HepG2 (cell line): ENCODE results near the gene HNRNPF. TPM values are rescaled to one million over a fixed set of nuclear protein-coding genes. Genes with fewer than 3 reads are reported as not detected.
A peak's percentile ranks its signal among the peaks of the same experiment; 100 is the strongest.

Experiments used
- ASH2L ChIP-seq: fragments of 300-600, 200-600 bp; sonication (generic); IDR thresholded peaks from 2 replicates; pipeline ENCODE4 v1.7.0; 2017; ENCODE audit warnings: low read depth, mild to moderate bottlenecking, moderate library complexity, mixed read lengths, low read length; ENCODE audit not compliant: insufficient read length
- FOXC1 ChIP-seq: sonication (generic); formaldehyde crosslinking; IDR thresholded peaks from 2 replicates; pipeline ENCODE4 v1.8.0; 2022; ENCODE audit warnings: mild to moderate bottlenecking, missing genetic modification reagents, borderline replicate concordance
- GATAD1 ChIP-seq: IDR thresholded peaks from 2 replicates; pipeline ENCODE4 v1.6.1; 2016; ENCODE audit warnings: missing genetic modification reagents, missing compliant biosample characterization
- GFI1 ChIP-seq: sonication (generic); formaldehyde crosslinking; IDR thresholded peaks from 2 replicates; pipeline ENCODE4 v1.5.0; 2020; ENCODE audit warnings: missing genetic modification reagents, mild to moderate bottlenecking, borderline replicate concordance
- HNRNPL ChIP-seq: fragments of 200-400 bp; formaldehyde crosslinking; IDR thresholded peaks from 2 replicates; pipeline ENCODE4 v1.6.1; 2017; ENCODE audit warnings: mild to moderate bottlenecking, low read depth, low read length
- NBN ChIP-seq: fragments of 450-650 bp; conservative IDR thresholded peaks from 2 replicates; pipeline ENCODE4 v1.6.1; 2017
- POLR2AphosphoS5 ChIP-seq: IDR thresholded peaks from 2 replicates; pipeline ENCODE4 v1.6.1; 2012; ENCODE audit warnings: low read depth, low read length
- SAFB2 ChIP-seq: sonication (generic); formaldehyde crosslinking; IDR thresholded peaks from 2 replicates; pipeline ENCODE4 v1.5.1; 2020; ENCODE audit warnings: missing genetic modification reagents, low read depth, mild to moderate bottlenecking, borderline replicate concordance
- SMAD3 ChIP-seq: sonication (generic); formaldehyde crosslinking; IDR thresholded peaks from 2 replicates; pipeline ENCODE4 v1.4.0; 2020; ENCODE audit warnings: missing genetic modification reagents
- SRY ChIP-seq: sonication (generic); formaldehyde crosslinking; IDR thresholded peaks from 2 replicates; pipeline ENCODE4 v1.8.0; 2022; ENCODE audit warnings: mild to moderate bottlenecking, missing genetic modification reagents
- ZFY ChIP-seq: sonication (generic); formaldehyde crosslinking; IDR thresholded peaks from 2 replicates; pipeline ENCODE4 v1.4.0; 2020; ENCODE audit warnings: missing genetic modification reagents
- ZNF230 ChIP-seq: sonication (generic); formaldehyde crosslinking; IDR thresholded peaks from 2 replicates; pipeline ENCODE4 v1.4.0; 2020; ENCODE audit warnings: mild to moderate bottlenecking, missing genetic modification reagents
- ZNF235 ChIP-seq: sonication (generic); formaldehyde crosslinking; IDR thresholded peaks from 2 replicates; pipeline ENCODE4 v1.8.1; 2023; ENCODE audit warnings: mild to moderate bottlenecking, missing genetic modification reagents, borderline replicate concordance
- ZNF274 ChIP-seq: sonication (generic); formaldehyde crosslinking; IDR thresholded peaks from 2 replicates; pipeline ENCODE4 v1.5.1; 2020; ENCODE audit warnings: mild to moderate bottlenecking, missing genetic modification reagents
- ZNF296 ChIP-seq: sonication (generic); formaldehyde crosslinking; conservative IDR thresholded peaks from 2 replicates; pipeline ENCODE4 v1.5.0; 2020; ENCODE audit warnings: mild to moderate bottlenecking, missing genetic modification reagents
- ZNF484 ChIP-seq: sonication (generic); formaldehyde crosslinking; IDR thresholded peaks from 2 replicates; pipeline ENCODE4 v1.5.1; 2020; ENCODE audit warnings: mild to moderate bottlenecking, low read depth, missing genetic modification reagents, borderline replicate concordance
- ZNF790 ChIP-seq: sonication (generic); formaldehyde crosslinking; IDR thresholded peaks from 2 replicates; pipeline ENCODE4 v1.8.0; 2022; ENCODE audit warnings: missing genetic modification reagents, mild to moderate bottlenecking, borderline replicate concordance
- polyA plus RNA-seq, 8 experiments: library from polyadenylated mRNA; depleted of rRNA in 3 of 8; stranded (reverse) in 7 of 8; unstranded in 1 of 8; fragments of >200 nt; fragmentation: Illumina TruSeq in 4 of 8; extraction: Trizol in 4 of 8; gene quantifications; 2 replicates each; pipeline versions ENCODE4 v1.2.1 to v1.2.3, GENCODE V29; 2011 to 2016; ENCODE audit warnings: low read depth in 4 of 8, missing spikeins in 1 of 8, mixed read lengths in 1 of 8; ENCODE audit not compliant: insufficient read depth in 1 of 8
- total RNA-seq, 5 experiments: library from RNA; depleted of rRNA; stranded (reverse); fragments of >200 nt; fragmentation: Illumina TruSeq; extraction: Trizol; gene quantifications; 2 replicates each; pipeline ENCODE4 v1.2.3, GENCODE V29; 2016; ENCODE audit warnings: low read depth in 1 of 5
- TF ChIP-seq, protein P1 (sequence below): sonication (generic); formaldehyde crosslinking; IDR thresholded peaks from 2 replicates; pipeline ENCODE4 v1.5.0; 2020; ENCODE audit warnings: mild to moderate bottlenecking, missing genetic modification reagents, borderline replicate concordance
- TF ChIP-seq, protein P2 (sequence below): IDR thresholded peaks from 2 replicates; pipeline ENCODE4 v1.6.1; 2016; ENCODE audit warnings: low read depth
- TF ChIP-seq, protein P3 (sequence below): IDR thresholded peaks from 2 replicates; pipeline ENCODE4 v1.6.1; 2016; ENCODE audit warnings: low read depth, control low read depth
- TF ChIP-seq, protein P4 (sequence below): sonication (generic); formaldehyde crosslinking; IDR thresholded peaks from 2 replicates; pipeline ENCODE4 v1.9.0; 2022; ENCODE audit warnings: missing genetic modification reagents, mild to moderate bottlenecking, borderline replicate concordance

HNRNPF gene
- total and polyA plus RNA-seq, 2 of the 13 experiments (the other 11 are each of a cell fraction or from before 2014, with no cell fraction given), result 166 to 308 TPM

DNA sequence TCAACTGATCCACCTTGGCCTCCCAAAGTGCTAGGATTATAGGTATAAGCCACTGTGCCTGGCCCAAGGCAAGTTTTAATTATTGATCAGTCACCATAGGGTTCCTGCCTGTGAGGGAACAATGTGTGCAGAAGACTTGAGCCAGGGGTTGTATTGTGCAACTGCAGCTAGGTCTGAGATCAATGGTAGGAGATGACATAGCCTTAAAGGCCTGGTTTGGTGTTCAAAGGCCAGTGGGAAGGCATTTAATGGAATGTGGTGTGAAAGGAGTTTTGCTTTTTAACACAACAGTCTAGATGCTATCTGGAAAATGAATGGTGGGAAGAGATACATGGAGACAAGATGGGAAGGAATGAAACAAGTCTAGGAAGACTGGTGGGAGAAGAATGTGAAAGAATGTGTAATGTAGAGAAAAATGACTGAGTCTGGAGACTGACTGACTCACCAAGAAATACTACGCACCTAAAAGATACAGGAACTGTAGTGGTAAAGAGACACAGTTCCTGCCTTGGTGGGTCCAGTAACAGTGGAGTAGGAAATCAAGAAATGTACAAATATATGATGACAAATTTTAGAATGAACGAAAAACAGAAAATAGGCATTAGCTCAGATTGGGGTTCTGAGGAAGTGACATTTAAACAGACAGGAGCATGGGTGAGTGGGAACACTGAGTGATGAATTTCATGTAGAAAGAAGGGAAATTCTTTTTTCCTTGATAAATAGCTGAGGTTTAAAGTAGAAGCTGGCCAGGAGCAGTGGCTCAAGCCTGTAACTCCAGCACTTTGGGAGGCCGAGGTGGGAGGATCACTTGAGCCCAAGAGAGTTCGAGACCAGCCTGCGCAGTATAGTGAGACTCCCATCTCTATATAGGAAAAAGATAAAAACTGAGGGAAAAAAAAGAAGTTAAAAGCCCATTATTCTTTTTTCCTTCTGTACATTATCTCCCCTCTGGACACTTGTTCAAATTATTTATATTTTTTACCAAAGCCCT lies 9.4 kb downstream of the HNRNPF start (continued):
- TF ChIP-seq, protein P1, sequence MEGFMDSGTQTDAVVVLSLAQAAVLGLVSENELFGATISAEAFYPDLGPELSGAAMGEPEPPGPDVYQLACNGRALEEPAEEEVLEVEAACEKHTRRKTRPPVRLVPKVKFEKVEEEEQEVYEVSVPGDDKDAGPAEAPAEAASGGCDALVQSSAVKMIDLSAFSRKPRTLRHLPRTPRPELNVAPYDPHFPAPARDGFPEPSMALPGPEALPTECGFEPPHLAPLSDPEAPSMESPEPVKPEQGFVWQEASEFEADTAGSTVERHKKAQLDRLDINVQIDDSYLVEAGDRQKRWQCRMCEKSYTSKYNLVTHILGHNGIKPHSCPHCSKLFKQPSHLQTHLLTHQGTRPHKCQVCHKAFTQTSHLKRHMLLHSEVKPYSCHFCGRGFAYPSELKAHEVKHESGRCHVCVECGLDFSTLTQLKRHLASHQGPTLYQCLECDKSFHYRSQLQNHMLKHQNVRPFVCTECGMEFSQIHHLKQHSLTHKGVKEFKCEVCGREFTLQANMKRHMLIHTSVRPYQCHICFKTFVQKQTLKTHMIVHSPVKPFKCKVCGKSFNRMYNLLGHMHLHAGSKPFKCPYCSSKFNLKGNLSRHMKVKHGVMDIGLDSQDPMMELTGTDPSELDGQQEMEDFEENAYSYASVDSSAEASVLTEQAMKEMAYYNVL (CRISPR knock-in tag), result 0 out of 2 replicates have a peak, but pooled peaks have one; percentile 28
- TF ChIP-seq ZNF230 (CRISPR knock-in tag) (no peak), HNRNPL (no peak), ZFY (CRISPR knock-in tag) (0 out of 2 replicates have a peak, but pooled peaks have one; percentile 41), POLR2AphosphoS5 (no peak), FOXC1 (CRISPR knock-in tag) (no peak), SAFB2 (CRISPR knock-in tag) (no peak), ASH2L (no peak), ZNF235 (CRISPR knock-in tag) (no peak), ZNF790 (CRISPR knock-in tag) (no peak), GATAD1 (CRISPR knock-in tag) (peak; percentile 69), ZNF296 (CRISPR knock-in tag) (no peak), GFI1 (CRISPR knock-in tag) (no peak), SMAD3 (CRISPR knock-in tag) (no peak), SRY (CRISPR knock-in tag) (no peak), ZNF484 (no peak), ZNF274 (no peak), NBN (no peak)
- TF ChIP-seq, protein P2, sequence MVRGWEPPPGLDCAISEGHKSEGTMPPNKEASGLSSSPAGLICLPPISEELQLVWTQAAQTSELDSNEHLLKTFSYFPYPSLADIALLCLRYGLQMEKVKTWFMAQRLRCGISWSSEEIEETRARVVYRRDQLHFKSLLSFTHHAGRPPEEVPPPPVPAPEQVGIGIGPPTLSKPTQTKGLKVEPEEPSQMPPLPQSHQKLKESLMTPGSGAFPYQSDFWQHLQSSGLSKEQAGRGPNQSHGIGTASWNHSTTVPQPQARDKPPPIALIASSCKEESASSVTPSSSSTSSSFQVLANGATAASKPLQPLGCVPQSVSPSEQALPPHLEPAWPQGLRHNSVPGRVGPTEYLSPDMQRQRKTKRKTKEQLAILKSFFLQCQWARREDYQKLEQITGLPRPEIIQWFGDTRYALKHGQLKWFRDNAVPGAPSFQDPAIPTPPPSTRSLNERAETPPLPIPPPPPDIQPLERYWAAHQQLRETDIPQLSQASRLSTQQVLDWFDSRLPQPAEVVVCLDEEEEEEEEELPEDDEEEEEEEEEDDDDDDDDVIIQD, result 0 out of 2 replicates have a peak, but pooled peaks have one; percentile 11
- TF ChIP-seq, protein P3, sequence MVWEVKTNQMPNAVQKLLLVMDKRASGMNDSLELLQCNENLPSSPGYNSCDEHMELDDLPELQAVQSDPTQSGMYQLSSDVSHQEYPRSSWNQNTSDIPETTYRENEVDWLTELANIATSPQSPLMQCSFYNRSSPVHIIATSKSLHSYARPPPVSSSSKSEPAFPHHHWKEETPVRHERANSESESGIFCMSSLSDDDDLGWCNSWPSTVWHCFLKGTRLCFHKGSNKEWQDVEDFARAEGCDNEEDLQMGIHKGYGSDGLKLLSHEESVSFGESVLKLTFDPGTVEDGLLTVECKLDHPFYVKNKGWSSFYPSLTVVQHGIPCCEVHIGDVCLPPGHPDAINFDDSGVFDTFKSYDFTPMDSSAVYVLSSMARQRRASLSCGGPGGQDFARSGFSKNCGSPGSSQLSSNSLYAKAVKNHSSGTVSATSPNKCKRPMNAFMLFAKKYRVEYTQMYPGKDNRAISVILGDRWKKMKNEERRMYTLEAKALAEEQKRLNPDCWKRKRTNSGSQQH (CRISPR knock-in tag), result 0 out of 2 replicates have a peak, but pooled peaks have one; percentile 70
- TF ChIP-seq, protein P4, sequence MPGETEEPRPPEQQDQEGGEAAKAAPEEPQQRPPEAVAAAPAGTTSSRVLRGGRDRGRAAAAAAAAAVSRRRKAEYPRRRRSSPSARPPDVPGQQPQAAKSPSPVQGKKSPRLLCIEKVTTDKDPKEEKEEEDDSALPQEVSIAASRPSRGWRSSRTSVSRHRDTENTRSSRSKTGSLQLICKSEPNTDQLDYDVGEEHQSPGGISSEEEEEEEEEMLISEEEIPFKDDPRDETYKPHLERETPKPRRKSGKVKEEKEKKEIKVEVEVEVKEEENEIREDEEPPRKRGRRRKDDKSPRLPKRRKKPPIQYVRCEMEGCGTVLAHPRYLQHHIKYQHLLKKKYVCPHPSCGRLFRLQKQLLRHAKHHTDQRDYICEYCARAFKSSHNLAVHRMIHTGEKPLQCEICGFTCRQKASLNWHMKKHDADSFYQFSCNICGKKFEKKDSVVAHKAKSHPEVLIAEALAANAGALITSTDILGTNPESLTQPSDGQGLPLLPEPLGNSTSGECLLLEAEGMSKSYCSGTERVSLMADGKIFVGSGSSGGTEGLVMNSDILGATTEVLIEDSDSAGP (CRISPR knock-in tag), result no peak
